ENCODE data around the gene KLRB1. TPM values are rescaled to one million over a fixed set of nuclear protein-coding genes. Genes with fewer than 3 reads are reported as not detected.
"Not testable (repeated sequence)": the region's sequence is repeated elsewhere in the genome, so short reads cannot be mapped to it uniquely, and the experiment has no call there.

Gene KLRB1
- polyA plus RNA-seq, result under 1 TPM; 0.73 to 0.81 TPM

DNA sequence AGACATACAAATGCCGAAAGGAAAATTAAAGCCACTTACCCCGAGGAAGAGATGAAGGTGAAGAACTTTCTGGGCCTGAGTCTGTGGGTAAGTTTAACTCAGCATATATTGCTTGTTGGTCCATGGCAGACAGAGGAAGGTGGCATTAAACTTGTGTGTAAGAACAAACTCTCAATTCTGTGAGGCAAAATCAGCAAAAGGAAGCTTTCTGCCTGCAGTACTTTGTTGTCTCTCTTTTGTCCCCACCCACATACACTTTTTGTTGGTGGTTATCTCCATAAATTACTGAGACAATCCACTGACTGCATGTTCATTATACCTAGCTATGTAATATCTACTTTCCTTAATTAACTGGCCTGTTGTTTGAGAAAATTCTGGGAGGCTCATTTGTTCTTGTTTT, at the start of gene KLRB1:
Gene KLRB1, minus strand, starts transcription at position 201 of the 400 bp plus-strand sequence. Its CDS starts 77 bp downstream, at position 124.
- no peak within 1 kb of the TSS for H3K4me3 ChIP-seq (ENCODE audit: low read depth in 1 of 2, low read length in 2 of 2)
- H3K27ac ChIP-seq (ENCODE audit: low read depth in 2 of 2, low read length in 1 of 2), result no peak within 1 kb of the TSS
- H3K36me3 ChIP-seq (ENCODE audit: control insufficient read depth in 2 of 2, insufficient read depth in 2 of 2, low read length in 1 of 2), result no peaks in the 10 kb centered on the region
- H3K9me3 ChIP-seq (ENCODE audit: control insufficient read depth in 2 of 2, insufficient read depth in 1 of 2, low read depth in 1 of 2, low read length in 1 of 2), result no peaks in the 10 kb centered on the region
- no peaks in the 10 kb centered on the region for H3K27me3 ChIP-seq (ENCODE audit: control insufficient read depth in 1 of 2, insufficient read depth in 2 of 2, low read length in 2 of 2)
- WGBS, 2 donors, result 80 to 85% methylated on average over 2 of the region's 2 CpGs
- no peaks in the 10 kb centered on the region for H3K4me1 ChIP-seq (ENCODE audit: control insufficient read depth in 2 of 2, insufficient read depth in 2 of 2, low read length in 1 of 2)

GRCh38 chr12:9651265-9651729, 43.6 kb upstream of the KLRB1 start:
- H3K36me3 ChIP-seq (ENCODE audit: control insufficient read depth in 2 of 2, insufficient read depth in 2 of 2, low read length in 1 of 2), result no peaks in the 10 kb centered on the region
- no peaks in the 10 kb centered on the region for H3K9me3 ChIP-seq (ENCODE audit: control insufficient read depth in 2 of 2, insufficient read depth in 1 of 2, low read depth in 1 of 2, low read length in 1 of 2)
- peaks cover 0 to 3% of the 10 kb centered on the region in 2 donors for H3K4me1 ChIP-seq (ENCODE audit: control insufficient read depth in 2 of 2, insufficient read depth in 2 of 2, low read length in 1 of 2)
- 68 to 76% methylated on average over 3 of the region's 3 CpGs for WGBS, 2 donors
- H3K4me3 ChIP-seq (ENCODE audit: low read depth in 1 of 2, low read length in 2 of 2), result peak overlapping the region in 1 of 2 donors; percentile 16
- peak overlapping the region; percentile 48 to 57 for H3K27ac ChIP-seq (ENCODE audit: low read depth in 2 of 2, low read length in 1 of 2)
- no peaks in the 10 kb centered on the region for H3K27me3 ChIP-seq (ENCODE audit: control insufficient read depth in 1 of 2, insufficient read depth in 2 of 2, low read length in 2 of 2)

DNA sequence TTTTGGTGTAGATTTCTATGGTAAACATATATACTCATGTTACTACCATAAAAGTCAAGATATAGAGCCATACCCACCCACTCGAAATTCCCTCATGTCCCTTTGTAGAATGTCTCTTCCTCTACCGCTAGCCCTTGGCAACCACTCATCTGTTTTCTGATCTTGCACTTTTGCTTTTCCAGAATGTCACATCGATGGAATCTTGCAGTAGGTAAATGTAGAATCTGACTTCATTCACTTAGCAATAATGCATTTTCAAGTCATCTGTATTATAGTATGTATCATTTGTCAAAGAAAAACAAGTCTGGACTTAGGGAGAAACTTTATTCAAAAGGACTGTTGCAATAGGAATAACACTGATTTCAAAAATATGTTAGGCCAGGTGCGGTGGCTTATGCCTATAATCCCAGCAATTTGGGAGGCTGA, 42.4 kb upstream of the KLRB1 start:
- H3K9me3 ChIP-seq (ENCODE audit: control insufficient read depth in 2 of 2, insufficient read depth in 1 of 2, low read depth in 1 of 2, low read length in 1 of 2), result no peaks in the 10 kb centered on the region
- H3K36me3 ChIP-seq (ENCODE audit: control insufficient read depth in 2 of 2, insufficient read depth in 2 of 2, low read length in 1 of 2), result no peaks in the 10 kb centered on the region
- 20 to 37% methylated on average over 4 of the region's 4 CpGs for WGBS, 2 donors
- peaks cover 0 to 3% of the 10 kb centered on the region in 2 donors for H3K4me1 ChIP-seq (ENCODE audit: control insufficient read depth in 2 of 2, insufficient read depth in 2 of 2, low read length in 1 of 2)
- peak overlapping the region; percentile 56 to 70 for H3K27ac ChIP-seq (ENCODE audit: low read depth in 2 of 2, low read length in 1 of 2)
- peak overlapping the region; percentile 40 to 72 for H3K4me3 ChIP-seq (ENCODE audit: low read depth in 1 of 2, low read length in 2 of 2)
- H3K27me3 ChIP-seq (ENCODE audit: control insufficient read depth in 1 of 2, insufficient read depth in 2 of 2, low read length in 2 of 2), result no peaks in the 10 kb centered on the region

DNA sequence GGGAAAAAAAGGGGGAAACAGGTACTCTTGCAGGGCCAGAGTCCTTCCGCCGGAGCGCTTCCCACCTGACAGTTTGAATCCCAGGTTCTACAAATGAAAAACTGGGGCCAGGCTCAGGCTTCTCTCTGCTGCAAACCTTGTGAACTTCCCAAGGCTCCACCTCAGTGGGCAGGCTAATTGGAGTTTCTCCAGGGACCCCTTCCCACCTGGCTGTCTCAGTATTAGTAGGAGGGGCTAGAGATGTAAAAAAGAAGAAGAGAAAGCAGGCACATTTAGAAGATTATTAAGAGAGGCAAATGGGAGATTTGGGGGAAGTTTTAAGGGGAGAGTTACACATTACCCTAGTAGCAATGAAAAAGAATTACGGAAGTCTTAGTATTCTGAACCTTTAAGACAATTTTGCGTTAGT, 41.8 kb upstream of the KLRB1 start:
- Histone ChIP-seq H3K9me3 (ENCODE audit: control insufficient read depth in 2 of 2, insufficient read depth in 1 of 2, low read depth in 1 of 2, low read length in 1 of 2) (no peaks in the 10 kb centered on the region), H3K4me1 (ENCODE audit: control insufficient read depth in 2 of 2, insufficient read depth in 2 of 2, low read length in 1 of 2) (peaks cover 0 to 3% of the 10 kb centered on the region in 2 donors), H3K36me3 (ENCODE audit: control insufficient read depth in 2 of 2, insufficient read depth in 2 of 2, low read length in 1 of 2) (no peaks in the 10 kb centered on the region), H3K27ac (ENCODE audit: low read depth in 2 of 2, low read length in 1 of 2) (peak overlapping the region; percentile 48 to 78), H3K4me3 (ENCODE audit: low read depth in 1 of 2, low read length in 2 of 2) (peak overlapping the region; percentile 41 to 72), H3K27me3 (ENCODE audit: control insufficient read depth in 1 of 2, insufficient read depth in 2 of 2, low read length in 2 of 2) (no peaks in the 10 kb centered on the region)
- WGBS, 2 donors, result 20 to 26% methylated on average over 5 of the region's 5 CpGs

DNA sequence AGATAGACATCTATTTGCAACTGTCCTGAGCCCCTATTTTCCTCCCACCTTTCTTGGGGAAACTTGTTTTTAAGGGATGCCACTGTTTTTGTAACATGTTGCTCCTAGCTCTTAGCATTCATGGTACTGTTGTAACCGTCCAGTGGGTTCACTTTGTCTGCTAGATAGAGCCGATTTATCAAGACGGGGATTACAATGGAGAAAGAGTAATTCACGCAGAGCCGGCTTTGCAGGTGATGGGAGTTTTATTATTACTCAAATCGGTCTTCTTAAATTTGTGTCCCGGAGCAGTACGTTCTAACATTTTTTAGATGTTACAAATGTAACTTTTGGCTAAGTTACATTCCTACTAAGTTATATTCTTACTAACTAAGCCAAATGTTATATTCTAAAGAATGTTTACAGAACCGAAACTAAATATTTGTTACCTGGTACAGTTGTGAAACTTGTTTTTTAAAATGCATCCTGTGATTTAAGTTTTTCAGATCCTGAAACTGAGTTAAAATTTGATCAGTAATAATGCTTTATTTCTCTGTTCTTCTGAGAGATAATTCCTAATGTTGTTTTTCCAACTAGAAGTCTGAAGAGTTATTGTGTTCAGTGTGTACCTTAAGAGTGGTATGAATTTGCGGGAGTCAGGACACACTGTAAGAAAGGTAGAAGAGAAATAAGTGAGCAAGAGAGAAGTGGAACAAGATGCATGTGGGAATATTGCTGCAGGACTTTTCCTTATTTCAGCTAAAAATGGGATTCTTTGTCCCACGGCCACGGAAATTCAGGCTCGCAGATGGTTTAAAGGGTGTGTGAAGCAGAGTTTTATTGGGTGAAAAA, 41.2 kb upstream of the KLRB1 start:
- peaks cover 0 to 3% of the 10 kb centered on the region in 2 donors for H3K4me1 ChIP-seq (ENCODE audit: control insufficient read depth in 2 of 2, insufficient read depth in 2 of 2, low read length in 1 of 2)
- H3K27ac ChIP-seq (ENCODE audit: low read depth in 2 of 2, low read length in 1 of 2), result peak overlapping the region; percentile 92
- no peaks in the 10 kb centered on the region for H3K36me3 ChIP-seq (ENCODE audit: control insufficient read depth in 2 of 2, insufficient read depth in 2 of 2, low read length in 1 of 2)
- no peaks in the 10 kb centered on the region for H3K9me3 ChIP-seq (ENCODE audit: control insufficient read depth in 2 of 2, insufficient read depth in 1 of 2, low read depth in 1 of 2, low read length in 1 of 2)
- H3K4me3 ChIP-seq (ENCODE audit: low read depth in 1 of 2, low read length in 2 of 2), result peak overlapping the region; percentile 68 to 72
- 4 to 8% methylated on average over 13 of the region's 13 CpGs for WGBS, 2 donors
- no peaks in the 10 kb centered on the region for H3K27me3 ChIP-seq (ENCODE audit: control insufficient read depth in 1 of 2, insufficient read depth in 2 of 2, low read length in 2 of 2)

DNA sequence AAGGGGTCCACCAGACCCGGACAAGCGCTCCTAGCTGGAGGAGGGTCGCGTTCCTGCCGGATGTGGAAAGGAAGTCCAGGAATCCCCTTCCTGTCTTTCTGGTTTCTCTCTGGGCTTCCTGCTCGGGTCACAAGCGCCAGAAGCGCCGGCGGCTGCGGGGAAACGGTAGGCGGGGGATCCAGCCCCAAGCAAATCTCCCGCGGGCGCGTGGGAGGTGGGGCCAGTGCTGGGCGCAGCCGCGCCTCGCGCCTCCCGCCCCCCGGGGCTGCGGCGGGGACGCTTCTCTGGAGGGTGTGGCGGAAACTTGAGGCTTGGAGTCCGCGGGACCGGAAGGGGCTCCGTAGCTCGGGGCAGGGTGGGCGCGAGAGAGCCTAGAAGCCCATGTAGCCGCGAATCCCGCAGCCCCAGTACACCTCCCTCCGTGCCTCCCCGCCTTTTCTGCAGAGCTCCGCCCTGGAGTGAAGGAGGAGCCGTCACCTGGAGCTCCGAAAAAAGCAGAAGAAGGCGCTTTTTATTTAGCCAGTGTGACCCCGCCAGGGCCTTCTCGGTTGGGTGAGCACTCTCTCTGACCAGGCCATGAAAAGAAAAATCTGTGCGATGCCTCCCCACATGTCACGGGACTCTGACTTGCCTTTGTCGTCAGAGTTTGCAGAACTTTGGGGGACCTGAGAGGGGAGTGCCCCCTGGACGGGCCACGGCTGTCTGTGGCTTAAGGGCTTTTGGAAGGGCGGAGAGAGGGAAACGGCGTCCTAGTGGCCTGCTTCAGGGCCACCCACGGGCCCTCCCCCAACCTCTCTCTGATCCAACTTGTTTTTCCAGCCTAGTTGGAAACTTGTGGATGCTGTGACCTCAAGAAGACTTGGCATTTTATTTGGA, 40.3 kb upstream of the KLRB1 start:
- peak overlapping the region; percentile 92 for H3K27ac ChIP-seq (ENCODE audit: low read depth in 2 of 2, low read length in 1 of 2)
- H3K9me3 ChIP-seq (ENCODE audit: control insufficient read depth in 2 of 2, insufficient read depth in 1 of 2, low read depth in 1 of 2, low read length in 1 of 2), result no peaks in the 10 kb centered on the region
- peak overlapping the region; percentile 68 to 72 for H3K4me3 ChIP-seq (ENCODE audit: low read depth in 1 of 2, low read length in 2 of 2)
- peaks cover 0 to 3% of the 10 kb centered on the region in 2 donors for H3K4me1 ChIP-seq (ENCODE audit: control insufficient read depth in 2 of 2, insufficient read depth in 2 of 2, low read length in 1 of 2)
- no peaks in the 10 kb centered on the region for H3K36me3 ChIP-seq (ENCODE audit: control insufficient read depth in 2 of 2, insufficient read depth in 2 of 2, low read length in 1 of 2)
- H3K27me3 ChIP-seq (ENCODE audit: control insufficient read depth in 1 of 2, insufficient read depth in 2 of 2, low read length in 2 of 2), result no peaks in the 10 kb centered on the region
- 0% methylated on average over 53 to 55 of the region's 55 CpGs for WGBS, 2 donors

DNA sequence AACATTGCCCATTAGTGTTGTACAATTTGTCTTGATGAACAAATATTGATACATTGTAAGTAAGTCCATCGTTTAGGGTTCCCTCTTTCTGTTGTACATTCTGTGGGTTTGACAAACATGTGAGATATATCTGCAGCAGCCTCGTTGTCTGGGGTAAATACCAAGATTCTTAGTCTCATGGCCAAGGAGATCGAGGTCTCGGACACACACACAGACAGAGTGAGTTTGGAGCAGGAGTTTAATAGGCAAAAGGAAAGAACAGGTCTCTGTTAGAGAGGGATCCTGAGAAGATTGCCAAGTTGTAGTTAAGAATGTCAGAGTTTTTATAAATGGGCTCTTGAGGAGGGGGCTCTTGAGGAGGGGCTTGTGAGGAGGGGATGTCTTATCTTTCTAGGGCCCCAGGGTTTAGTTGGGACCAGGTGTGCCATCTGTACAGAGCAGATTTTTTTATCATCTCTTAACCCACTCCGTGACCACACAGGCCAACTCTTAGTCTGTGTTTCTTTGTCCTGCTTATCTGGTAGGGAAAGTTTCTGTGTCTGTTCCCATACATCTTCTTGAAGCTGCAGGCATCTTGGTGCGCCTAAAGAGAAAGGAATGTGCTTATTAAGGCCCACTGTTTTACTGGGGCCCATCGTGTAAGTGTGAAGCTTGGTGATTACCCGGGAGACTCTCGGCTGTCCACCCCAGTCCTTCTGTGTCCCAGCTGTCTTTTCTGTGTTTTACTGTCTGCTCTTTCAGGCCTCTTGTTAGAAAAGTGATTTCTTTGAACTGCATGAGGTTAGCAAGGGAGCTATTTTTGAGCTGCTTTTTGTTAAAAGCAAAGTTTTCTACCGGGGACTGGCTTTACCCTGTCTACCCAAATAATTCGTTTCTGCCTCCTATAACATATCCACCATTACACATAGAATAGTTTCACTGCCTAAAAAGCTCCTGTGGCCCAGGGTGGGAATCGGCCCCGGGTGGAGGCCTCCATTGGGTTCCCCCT, 39.4 kb upstream of the KLRB1 start:
- Histone ChIP-seq H3K36me3 (ENCODE audit: control insufficient read depth in 2 of 2, insufficient read depth in 2 of 2, low read length in 1 of 2) (no peaks in the 10 kb centered on the region), H3K4me3 (ENCODE audit: low read depth in 1 of 2, low read length in 2 of 2) (peak overlapping the region; percentile 68 to 72), H3K4me1 (ENCODE audit: control insufficient read depth in 2 of 2, insufficient read depth in 2 of 2, low read length in 1 of 2) (peaks cover 0 to 3% of the 10 kb centered on the region in 2 donors), H3K27me3 (ENCODE audit: control insufficient read depth in 1 of 2, insufficient read depth in 2 of 2, low read length in 2 of 2) (no peaks in the 10 kb centered on the region), H3K9me3 (ENCODE audit: control insufficient read depth in 2 of 2, insufficient read depth in 1 of 2, low read depth in 1 of 2, low read length in 1 of 2) (no peaks in the 10 kb centered on the region), H3K27ac (ENCODE audit: low read depth in 2 of 2, low read length in 1 of 2) (peak overlapping the region; percentile 92)
- WGBS, 2 donors, result 35 to 42% methylated on average over 13 of the region's 13 CpGs

DNA sequence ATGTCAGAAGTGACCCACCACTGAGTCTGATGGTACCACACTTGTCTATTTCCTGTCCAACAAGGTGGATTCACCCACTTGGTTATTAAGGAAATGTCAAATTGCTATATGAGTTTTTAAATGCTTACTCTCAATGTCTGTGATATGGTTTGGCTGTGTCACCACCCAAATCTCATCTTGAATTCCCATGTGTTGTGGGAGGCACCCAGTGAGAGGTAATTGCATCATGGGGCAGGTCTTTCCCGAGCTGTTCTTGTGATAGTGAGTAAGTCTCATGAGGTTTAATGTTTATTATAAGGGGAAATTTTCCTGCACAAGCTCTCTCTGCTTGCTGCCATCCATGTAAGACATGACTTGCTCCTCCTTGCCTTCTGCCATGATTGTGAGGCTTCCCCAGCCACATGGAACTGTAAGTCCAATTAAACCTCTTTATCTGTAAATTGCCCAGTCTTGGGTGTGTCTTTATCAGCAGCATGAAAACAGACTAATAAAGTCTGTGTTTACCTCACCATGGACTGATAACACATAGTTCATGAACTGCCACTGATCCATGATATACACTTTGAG, 37.4 kb upstream of the KLRB1 start:
- 78 to 90% methylated on average over 1 of the region's 1 CpG for WGBS, 2 donors
- H3K36me3 ChIP-seq (ENCODE audit: control insufficient read depth in 2 of 2, insufficient read depth in 2 of 2, low read length in 1 of 2); H3K27me3 ChIP-seq (ENCODE audit: control insufficient read depth in 1 of 2, insufficient read depth in 2 of 2, low read length in 2 of 2); H3K27ac ChIP-seq (ENCODE audit: low read depth in 2 of 2, low read length in 1 of 2); H3K9me3 ChIP-seq (ENCODE audit: control insufficient read depth in 2 of 2, insufficient read depth in 1 of 2, low read depth in 1 of 2, low read length in 1 of 2); H3K4me3 ChIP-seq (ENCODE audit: low read depth in 1 of 2, low read length in 2 of 2); H3K4me1 ChIP-seq (ENCODE audit: control insufficient read depth in 2 of 2, insufficient read depth in 2 of 2, low read length in 1 of 2): not testable (repeated sequence)
